Stimulated activated CD4-positive, alpha-beta T cell treated with anti-CD3 and anti-CD28 coated beads, Interleukin-2, amount 100 ng/mL, for 4 hours (primary cell): ENCODE measurements around the gene SLC29A3.

Source experiments
- DNase-seq: peaks from one replicate; pipeline ENCODE4 v3.0.0-alpha.2; 2020; ENCODE audit warnings: low read depth

Gene SLC29A3

DNA sequence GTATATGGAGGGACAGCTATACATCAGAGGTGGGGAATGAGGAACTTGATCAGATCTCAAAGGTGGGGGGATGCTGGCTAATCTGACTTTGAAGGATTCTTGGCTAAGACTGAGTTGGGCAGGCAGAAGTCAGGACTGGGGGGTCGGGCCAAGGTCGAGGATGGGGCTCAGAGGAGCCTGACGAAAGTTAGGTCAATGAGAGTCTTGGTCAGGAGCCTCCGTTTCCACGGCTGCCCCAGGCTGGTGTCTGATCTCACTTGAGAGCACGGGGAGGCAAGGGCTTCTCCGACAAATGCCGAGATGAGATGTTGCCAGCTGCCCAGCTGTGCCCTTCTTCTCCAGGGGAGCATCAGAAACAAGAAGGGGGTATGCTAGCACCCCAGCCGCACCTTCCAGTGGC is 5.7 kb downstream of the SLC29A3 start:
- DNase-seq = no peak

GRCh38 chr10:71325267-71325666 is 6.2 kb downstream of the SLC29A3 start:
- no peak for DNase-seq

GRCh38 chr10:71326464-71326881 is 7.4 kb downstream of the SLC29A3 start:
- no peak for DNase-seq

DNA sequence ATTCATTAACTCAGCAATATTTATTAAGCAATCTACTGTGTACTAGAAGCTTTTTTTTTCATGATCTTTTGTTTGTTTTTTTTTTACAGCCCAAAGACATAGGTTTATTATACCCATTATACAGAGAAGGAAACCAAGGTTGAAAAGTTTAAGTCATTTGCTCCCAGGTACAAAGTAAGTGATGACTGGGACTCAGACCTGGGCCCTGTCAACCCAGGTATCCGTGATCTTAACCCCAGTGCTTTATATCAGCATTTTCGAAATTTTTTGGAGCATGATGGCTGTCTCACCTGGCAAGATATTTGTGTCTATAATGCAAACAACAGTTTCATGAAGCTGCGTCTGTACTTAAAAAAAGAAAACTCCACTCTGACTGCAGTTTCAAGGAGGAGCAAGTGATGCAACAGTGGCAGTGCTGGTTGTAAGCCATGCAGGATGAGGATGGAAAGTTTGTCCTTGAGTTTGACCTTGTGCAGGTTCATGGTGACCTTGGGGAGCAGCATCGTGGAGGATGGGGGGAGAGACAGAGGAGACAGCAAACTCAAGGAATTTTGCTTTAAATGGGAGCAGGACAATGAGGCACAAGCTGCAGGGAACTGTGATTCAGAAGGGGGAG is 11.8 kb downstream of the SLC29A3 start:
- DNase-seq = no peak

- no peak for DNase-seq
Measured at GRCh38 chr10:71331736-71332135, 12.7 kb downstream of the SLC29A3 start.

DNA sequence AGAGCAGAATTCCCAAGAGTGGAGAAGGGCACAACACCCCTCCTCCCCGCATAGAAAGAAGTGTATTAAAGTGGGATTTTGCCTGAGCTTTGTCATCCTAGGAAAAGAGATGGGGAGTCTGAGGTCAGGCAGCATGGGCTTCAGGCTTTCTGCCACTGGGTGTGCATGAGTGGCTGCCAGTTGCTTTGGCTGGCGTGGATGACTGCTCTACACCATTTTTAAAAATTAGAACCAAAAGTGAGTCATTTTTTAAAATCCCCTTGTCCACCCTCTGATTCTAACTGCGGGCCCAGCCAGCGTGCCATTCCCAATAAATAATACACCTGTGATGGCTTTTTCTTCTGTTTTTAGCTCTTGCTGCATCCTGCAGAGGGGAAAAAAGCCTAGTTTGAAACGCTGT is 13.4 kb downstream of the SLC29A3 start:
- DNase-seq = no peak

DNA sequence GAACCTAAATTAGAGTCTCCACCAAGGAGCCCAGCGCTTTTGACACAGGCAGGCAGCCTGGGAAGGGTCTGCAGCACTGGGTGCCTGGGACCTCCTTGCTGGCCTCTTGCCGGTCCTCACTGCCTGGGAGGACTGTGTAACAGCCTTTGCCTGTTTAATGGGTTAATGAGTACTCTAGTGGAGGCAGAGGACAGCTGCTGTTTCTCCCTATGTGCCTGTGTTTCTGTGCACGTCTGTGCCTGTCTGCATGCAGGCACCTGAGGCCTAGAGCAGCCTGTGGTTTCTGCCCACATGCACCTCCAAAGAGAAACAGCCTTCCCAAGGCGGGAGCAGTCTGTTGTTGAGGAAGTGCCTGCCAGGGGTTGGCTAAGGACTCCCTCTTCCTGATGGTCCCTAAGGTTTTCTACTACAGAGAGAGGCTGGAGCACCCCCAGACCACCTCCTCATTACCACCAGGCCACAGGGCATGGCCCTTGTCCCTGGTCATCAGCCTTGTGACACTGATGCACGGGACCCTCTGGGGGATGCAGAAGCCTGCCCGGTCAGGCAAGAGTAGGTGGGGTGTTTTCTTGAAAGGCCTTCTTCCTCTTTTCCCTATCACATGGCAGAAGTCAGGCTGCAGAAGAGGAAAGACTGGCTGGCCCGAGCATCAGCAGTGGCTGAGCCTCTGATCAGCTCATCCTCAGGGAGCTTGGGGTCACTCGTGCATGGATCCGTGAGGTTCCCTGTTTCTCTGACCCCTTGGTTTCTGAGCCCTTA is 14.2 kb downstream of the SLC29A3 start:
- no peak for DNase-seq

DNA sequence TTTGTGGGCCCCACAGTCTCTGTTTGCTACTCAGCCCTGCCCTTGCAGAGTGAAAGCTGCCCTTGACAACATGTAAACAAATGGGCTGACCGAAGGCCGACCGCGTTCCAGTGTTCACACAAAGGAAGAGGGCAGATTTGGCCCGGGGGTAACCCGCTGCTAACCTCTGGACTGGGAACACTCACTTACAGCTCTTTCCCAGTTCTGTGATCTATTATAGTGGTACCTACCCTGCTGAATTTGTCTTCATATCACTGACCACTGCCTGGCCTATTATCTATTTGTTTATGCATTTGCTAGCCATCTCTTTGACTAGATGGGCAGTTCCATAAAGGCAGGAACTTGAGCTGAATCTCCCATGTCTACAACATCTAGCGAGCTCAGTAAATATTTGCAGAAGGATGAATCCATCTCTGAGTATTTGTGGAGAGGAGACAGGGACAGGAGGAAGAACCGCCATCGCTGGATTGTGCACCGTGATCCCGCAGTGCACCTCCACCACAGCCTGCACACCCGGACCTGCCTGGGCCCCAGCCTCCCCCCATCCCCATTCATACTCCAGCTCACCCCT is 15.2 kb downstream of the SLC29A3 start:
- no peak for DNase-seq

DNA sequence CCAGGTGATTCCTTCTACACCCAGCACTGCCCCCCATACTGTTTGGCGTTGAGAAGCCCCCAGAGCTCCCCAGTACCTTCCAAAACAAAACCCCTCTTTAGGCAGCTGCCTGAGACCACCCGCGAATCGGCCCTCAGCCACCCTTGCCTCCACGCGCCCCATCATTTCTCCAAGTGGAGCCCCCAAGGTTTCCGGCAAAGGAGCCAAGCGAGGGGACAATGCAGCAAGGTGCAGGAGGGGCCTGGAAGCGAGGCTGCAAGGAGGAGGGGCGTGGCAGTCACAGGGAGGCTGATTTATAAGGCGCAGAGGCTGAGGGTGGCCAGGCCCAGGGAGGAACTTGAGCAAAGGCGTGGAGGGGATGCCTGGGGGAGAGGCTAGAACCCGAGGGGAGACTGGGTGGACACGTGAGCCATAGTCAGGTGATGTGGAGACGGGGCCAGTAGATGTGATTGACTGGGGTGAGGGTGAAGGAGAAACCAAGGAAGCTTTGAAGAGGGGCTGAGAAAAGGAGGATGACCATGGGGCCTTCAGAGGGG is 16.2 kb downstream of the SLC29A3 start:
- DNase-seq = no peak

- DNase-seq = no peak
Measured at GRCh38 chr10:71336632-71337031, 17.6 kb downstream of the SLC29A3 start.

DNA sequence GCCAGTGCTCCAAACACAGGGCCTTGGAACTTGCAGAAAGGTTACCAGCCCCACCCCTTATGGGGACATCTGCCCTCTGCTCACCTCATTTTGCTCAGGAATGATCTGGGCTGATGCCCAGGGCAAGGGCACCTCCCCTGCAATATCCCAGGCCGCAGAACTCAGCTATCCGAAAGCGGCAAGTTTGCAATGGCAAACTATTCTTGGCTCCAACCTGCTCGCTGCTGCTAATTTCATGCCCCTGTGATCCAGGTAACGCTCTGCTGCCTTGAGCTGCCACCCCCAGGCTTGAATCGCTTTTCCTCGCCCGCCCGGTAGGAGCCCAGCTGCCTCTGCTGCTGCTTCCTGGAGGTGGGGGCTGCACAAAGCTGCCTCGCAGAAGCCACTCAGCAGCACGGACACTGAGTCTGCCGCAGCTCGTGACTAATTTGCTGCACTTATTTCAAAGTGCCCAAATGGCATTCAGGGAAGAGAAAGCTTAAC is 18.2 kb downstream of the SLC29A3 start:
- no peak for DNase-seq

DNA sequence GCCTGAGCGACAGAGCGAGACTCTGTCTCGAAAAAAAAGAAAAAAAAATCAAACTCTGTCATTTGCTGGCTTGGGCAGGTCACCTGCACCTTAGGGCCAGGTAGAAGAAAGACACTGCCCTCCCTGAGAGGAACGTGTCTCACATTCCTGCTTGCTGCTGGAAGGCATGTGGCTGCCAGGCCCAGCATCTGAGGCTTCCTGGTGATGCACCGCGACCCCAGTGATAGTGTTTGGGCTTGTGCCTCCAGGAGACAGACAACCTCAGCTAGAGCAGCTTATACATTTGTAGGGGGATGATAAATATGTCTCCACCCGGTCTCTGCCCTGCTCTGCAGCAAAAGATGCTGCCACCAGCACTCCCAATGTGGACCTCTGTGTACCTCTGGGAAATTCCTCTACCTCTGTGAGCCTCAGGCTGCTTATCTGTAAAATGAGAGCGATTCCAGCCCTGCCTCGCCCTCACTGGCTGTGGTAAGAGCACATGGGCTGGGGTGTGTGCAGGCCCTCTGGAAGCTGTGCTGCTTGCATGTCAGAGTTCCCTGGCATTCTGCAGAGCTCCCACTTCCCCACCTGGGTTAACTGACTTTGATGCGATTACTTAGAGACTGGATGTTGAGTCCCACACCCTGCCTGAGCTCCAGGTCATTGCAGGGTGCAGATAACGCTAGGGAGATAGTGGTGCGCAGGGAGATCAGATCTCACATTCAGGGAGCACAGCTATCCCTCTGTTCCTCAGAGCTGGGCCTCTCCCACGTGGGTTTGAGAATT is 19.9 kb downstream of the SLC29A3 start:
- no peak for DNase-seq

GRCh38 chr10:71339796-71340589 is 20.9 kb downstream of the SLC29A3 start:
- no peak for DNase-seq

- no peak for DNase-seq
Measured at GRCh38 chr10:71342573-71343391, 23.7 kb downstream of the SLC29A3 start.

DNA sequence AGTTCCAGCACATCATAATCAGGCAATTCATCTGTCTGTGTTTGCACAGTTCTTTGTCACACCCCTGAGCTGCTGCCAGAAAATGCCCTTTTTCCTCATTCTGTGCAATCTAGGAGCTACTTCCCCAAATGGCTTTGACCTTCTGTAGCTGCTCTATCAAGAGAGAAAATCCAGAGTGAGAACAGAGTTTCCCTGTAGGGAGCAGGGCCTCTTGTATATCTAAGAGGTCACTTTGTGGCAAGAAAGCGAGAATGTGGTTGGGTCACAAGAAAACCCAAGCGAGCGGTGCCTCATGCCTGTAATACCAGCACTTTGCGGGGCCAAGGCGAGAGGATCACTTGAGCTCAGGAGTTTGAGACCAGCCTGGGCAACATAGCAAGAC is 24.3 kb downstream of the SLC29A3 start:
- no peak for DNase-seq

DNA sequence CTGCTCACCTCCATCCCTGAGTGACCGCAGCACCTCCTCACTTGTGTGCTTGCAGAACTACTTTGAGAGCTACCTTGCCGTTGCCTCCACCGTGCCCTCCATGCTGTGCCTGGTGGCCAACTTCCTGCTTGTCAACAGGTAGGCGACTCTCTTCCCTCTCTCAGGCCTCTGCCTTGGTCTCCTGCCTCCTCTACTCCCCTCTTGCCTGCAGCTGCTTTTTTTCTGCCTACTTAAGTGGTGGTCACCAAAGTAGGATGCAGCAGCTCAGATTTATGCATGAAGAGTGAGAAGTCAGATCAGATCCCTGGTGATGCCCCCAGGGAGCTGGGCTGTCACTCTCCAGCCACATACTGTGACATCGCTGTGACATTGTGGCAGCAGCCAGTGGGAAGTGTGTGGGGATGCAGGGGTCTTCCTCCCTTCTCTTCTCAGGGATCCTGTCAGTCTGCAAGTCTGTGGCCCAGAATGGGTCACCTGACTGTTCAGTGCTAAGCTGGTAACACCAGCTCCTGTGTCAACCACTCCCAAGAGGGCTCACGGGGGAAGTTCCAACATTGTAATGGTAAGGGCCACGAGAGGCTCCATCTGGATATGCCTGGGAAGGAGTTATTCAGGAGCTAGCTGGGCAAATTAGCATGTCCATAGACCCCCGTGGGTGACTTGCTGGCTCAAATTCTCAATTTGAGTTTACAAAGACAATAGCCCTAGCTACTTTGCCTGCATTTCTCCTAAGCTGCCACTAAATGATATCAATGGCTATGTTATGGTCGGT is 25.3 kb downstream of the SLC29A3 start:
- DNase-seq = no peak

DNA sequence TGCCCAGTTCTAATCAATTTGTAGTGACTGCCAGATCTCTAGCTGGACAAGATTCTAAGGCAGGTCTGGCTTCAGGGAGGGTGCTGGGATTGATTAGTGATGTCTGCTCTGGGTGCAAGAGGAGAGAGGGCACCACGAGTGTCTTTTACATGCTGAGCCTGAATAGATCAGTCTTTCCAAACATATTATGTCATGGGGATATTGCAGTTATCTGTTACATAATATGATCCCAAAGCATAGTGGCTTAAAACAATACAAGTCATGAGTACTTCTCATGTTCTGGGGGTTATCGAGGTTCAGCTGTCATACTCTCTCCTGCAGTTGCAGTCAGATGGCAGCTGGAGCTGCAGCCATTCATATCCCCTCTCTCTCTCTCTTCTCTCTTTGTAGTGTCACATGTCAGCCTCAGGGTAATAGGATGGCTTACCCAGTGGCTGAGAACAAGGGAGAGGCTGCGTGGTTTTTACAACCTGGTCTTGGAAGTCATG is 26.0 kb downstream of the SLC29A3 start:
- no peak for DNase-seq

DNA sequence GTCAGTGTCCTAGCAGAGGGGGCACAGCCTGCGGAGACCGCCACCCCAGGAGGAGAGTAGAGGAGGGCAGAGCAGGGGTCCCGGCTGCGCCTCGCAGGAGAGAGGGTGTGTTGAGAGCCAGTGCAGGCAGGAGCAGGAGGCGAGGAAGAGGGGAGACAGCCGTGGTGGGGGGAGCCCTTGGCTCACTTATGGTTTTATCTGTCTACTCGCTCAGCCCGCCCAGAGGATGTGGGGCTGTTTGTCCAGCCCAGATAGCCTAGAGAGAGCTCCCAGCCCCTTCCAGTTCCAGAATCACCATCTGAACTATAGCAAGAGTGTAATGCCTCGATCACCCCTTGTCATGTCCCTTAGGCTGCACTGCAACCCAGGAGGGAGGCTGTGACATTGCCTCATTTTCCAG is 26.6 kb downstream of the SLC29A3 start:
- no peak for DNase-seq

- no peak for DNase-seq
Measured at GRCh38 chr10:71346731-71347130, 27.7 kb downstream of the SLC29A3 start.
